HFFc6 (cell line): ENCODE measurements around the gene AKIRIN2. TPM values are rescaled to one million over a fixed set of nuclear protein-coding genes. Genes with fewer than 3 reads are reported as not detected.
A peak's percentile ranks its signal among the peaks of the same experiment; 100 is the strongest.
"Not testable (repeated sequence)": the region's sequence is repeated elsewhere in the genome, so short reads cannot be mapped to it uniquely, and the experiment has no call there.

Source experiments
- DNase-seq: peaks from one replicate; pipeline ENCODE4 v3.0.0-alpha.2; 2018
- H3K27ac Mint-ChIP-seq: 2 replicates; pipeline ENCODE4 v1.8.0; 2020; ENCODE audit warnings: mild to moderate bottlenecking, mixed read lengths
- H3K27me3 Mint-ChIP-seq: 2 replicates; pipeline ENCODE4 v1.8.0; 2021; ENCODE audit warnings: mild to moderate bottlenecking, moderate library complexity, mixed read lengths; ENCODE audit not compliant: insufficient read depth
- H3K36me3 Mint-ChIP-seq: 2 replicates; pipeline ENCODE4 v1.8.0; 2021; ENCODE audit warnings: low read depth, mixed read lengths
- H3K4me1 Mint-ChIP-seq: 2 replicates; pipeline ENCODE4 v1.8.0; 2020; ENCODE audit warnings: low read depth, mixed read lengths
- H3K4me3 Mint-ChIP-seq: 2 replicates; pipeline ENCODE4 v1.8.0; 2020; ENCODE audit warnings: mild to moderate bottlenecking, moderate library complexity, mixed read lengths
- H3K9me3 Mint-ChIP-seq: 2 replicates; pipeline ENCODE4 v1.8.0; 2020; ENCODE audit warnings: mild to moderate bottlenecking, mixed read lengths
- total RNA-seq, 6 experiments: library from RNA; stranded (reverse); fragmentation: NEBNext Ultra II Directional; extraction: Animal tissue kit (Norgen Biotek cat#: 25700); gene quantifications; 2 replicates in 1 of 6; 3 replicates in 5 of 6; pipeline ENCODE4 v1.2.3, GENCODE V29; 2021
- TF ChIP-seq, protein P1 (sequence below): fragments of 200-600 bp; sonication (generic); IDR thresholded peaks from 2 replicates; pipeline ENCODE4 v1.5.0; 2021; ENCODE audit warnings: antibody characterized with exemption, mild to moderate bottlenecking

AKIRIN2 gene
- total RNA-seq, 6 experiments from 2014 or later = 47.0 to 63.1 (median 55.8) TPM

DNA sequence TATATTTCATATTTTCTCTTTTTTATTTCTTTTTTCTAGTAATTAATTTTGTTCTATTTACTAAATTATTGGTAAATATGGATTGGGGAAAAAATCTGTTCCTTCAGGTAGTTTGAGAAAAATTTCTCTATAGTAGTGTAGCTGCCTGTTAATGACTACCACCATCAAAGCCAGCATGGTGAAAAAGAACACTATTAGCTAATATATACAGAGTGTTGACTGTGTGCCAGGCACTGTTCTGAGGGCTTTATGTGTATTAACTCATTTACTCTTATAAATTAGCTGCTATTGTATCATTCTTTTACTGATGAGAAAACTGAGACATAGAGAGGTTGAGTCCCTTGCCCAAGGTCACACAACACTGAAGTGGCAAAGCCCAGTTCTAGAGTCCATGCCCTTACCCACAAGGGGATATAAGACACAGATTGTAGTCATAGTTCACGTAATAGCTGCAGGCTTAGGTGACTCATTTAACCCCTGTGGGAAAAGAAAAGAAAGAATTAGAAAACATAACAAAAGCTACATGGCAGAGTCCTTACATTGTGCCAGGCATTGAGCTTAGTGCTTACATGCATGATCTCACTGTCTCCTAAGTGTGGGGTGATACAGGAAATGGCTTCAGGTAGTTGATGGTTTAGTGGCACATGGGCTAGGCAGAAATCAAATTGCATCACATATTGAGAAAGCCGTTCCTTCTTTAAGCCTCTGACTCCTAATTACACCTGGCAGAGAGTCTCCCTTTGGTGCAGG, 12.2 kb upstream of the AKIRIN2 start:
- Mint-ChIP-seq H3K27me3 (no peaks in the 10 kb centered on the region; the same call in 1 of the 2 replicates), H3K27ac (peak overlapping the region; percentile 76), H3K36me3 (no peaks in the 10 kb centered on the region), H3K4me3 (no peak overlapping the region), H3K4me1 (peaks cover 30% of the 10 kb centered on the region), H3K9me3 (no peaks in the 10 kb centered on the region)
- DNase-seq = peak; percentile 74
- TF ChIP-seq, protein P1, sequence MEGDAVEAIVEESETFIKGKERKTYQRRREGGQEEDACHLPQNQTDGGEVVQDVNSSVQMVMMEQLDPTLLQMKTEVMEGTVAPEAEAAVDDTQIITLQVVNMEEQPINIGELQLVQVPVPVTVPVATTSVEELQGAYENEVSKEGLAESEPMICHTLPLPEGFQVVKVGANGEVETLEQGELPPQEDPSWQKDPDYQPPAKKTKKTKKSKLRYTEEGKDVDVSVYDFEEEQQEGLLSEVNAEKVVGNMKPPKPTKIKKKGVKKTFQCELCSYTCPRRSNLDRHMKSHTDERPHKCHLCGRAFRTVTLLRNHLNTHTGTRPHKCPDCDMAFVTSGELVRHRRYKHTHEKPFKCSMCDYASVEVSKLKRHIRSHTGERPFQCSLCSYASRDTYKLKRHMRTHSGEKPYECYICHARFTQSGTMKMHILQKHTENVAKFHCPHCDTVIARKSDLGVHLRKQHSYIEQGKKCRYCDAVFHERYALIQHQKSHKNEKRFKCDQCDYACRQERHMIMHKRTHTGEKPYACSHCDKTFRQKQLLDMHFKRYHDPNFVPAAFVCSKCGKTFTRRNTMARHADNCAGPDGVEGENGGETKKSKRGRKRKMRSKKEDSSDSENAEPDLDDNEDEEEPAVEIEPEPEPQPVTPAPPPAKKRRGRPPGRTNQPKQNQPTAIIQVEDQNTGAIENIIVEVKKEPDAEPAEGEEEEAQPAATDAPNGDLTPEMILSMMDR = no peak

DNA sequence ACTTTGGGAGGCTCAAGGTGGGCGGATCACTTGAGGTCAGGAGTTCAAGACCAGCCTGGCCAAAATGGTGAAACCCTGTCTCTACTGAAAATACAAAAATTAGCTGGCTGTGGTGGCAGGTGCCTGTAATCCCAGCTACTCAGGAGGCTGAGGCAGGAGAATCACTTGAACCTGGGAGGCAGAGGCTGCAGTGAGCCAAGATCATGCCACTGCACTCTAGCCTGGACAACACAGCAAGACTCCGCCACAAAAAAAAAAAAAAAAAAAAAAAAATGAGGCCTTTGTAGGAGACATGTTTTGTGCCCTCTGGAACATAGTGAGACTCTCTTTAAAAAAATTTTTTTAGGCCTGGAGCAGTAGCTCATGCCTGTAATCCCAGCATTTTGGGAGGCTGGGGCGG, 10.7 kb upstream of the AKIRIN2 start:
- H3K4me1 Mint-ChIP-seq = peaks cover 37% of the 10 kb centered on the region
- not testable (repeated sequence) for H3K4me3 Mint-ChIP-seq, H3K27ac Mint-ChIP-seq

DNA sequence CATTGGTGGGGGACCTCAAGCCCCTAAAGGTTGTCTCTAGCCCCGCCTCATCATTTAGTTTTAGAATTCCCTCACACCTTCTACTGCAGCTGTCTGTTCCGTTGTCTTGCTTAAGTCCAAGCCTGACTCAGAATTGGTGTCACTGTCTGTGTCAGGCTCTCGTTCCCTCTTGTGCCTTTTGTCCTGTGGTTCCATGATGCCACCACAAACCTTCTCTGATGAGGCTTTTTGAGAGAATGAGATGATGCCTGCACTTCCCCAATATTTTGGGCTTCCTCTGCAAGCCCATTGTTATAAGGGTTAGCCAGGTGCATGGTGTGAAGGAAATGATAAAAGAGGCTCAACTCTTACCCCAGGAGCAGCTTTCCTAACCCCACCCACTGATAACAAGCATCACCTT, 8.1 kb upstream of the AKIRIN2 start:
- H3K27me3 Mint-ChIP-seq = peaks cover 2% of the 10 kb centered on the region
- no peak overlapping the region for H3K4me3 Mint-ChIP-seq
- H3K4me1 Mint-ChIP-seq = peaks cover 59% of the 10 kb centered on the region
- H3K27ac Mint-ChIP-seq = no peak overlapping the region
- no peak for DNase-seq
- peaks cover 7% of the 10 kb centered on the region; the same call in 1 of the 2 replicates for H3K9me3 Mint-ChIP-seq
- peaks cover 4% of the 10 kb centered on the region; the same call in 1 of the 2 replicates for H3K36me3 Mint-ChIP-seq
- TF ChIP-seq, protein P1 = no peak

More for the DNA sequence above, 10.7 kb upstream of the AKIRIN2 start:
- not testable (repeated sequence) for H3K36me3 Mint-ChIP-seq, DNase-seq, H3K9me3 Mint-ChIP-seq, H3K27me3 Mint-ChIP-seq

- not testable (repeated sequence) for H3K27ac Mint-ChIP-seq, H3K9me3 Mint-ChIP-seq, H3K27me3 Mint-ChIP-seq, H3K36me3 Mint-ChIP-seq, H3K4me3 Mint-ChIP-seq
- peak; percentile 43 for DNase-seq
- peaks cover 54% of the 10 kb centered on the region for H3K4me1 Mint-ChIP-seq
Observed at GRCh38 chr6:87708581-87709427, 6.8 kb upstream of the AKIRIN2 start.

DNA sequence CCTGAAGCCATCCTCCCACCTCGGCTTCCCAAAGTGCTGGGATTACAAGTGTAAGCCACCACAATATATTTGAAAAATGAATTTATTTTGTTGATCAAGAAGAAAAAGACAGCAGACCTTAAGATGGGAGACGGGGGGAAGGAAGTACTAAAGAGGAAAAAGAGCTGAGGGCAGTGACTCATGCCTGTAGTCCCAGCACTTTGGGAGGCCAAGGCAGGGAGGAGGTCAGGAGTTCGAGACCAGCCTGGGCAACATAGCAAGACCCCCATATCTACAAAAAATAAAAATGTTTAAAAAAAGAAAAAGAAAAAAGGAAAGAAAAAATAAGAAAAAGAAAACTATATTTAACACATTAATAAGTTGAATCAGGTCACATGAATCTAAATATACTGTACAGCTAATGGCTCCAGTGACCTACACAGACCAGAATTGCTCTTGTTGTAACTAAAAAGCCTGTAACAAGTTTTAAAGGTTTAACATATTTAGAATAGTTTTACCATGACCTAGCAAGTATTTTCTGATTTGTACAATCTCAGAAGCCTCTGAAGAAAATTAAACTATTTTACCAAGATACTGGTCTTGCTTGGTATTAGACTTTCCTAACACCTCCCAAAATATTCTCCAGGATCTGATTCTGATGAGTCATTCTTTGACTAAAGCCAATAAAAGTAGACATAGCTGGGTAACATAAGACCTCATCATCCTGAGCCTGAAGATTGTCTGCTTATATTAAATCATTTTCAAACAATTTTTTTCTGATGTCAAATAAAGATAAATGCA, 4.3 kb upstream of the AKIRIN2 start:
- DNase-seq = peak; percentile 92

More for the DNA sequence above, 4.3 kb upstream of the AKIRIN2 start:
- Mint-ChIP-seq H3K27me3 (peaks cover 2% of the 10 kb centered on the region), H3K27ac (peak overlapping the region; percentile 84), H3K4me1 (peaks cover 56% of the 10 kb centered on the region), H3K36me3 (peaks cover 4% of the 10 kb centered on the region; the same call in 1 of the 2 replicates), H3K9me3 (peaks cover 7% of the 10 kb centered on the region; the same call in 1 of the 2 replicates), H3K4me3 (peak overlapping the region; percentile 71)
- TF ChIP-seq, protein P1 = no peak
